K562 (cell line): ENCODE data around the gene FAM149A. TPM values are rescaled to one million over a fixed set of nuclear protein-coding genes. Genes with fewer than 3 reads are reported as not detected.
A peak's percentile ranks its signal among the peaks of the same experiment; 100 is the strongest.

ENCODE experiments used
- ATF6 ChIP-seq: sonication (generic); formaldehyde crosslinking; IDR thresholded peaks from 2 replicates; pipeline ENCODE4 v1.4.0; 2020; ENCODE audit warnings: mild to moderate bottlenecking, missing genetic modification reagents
- CBFB ChIP-seq: sonication (generic); formaldehyde crosslinking; IDR thresholded peaks from 2 replicates; pipeline ENCODE4 v1.4.0; 2020; ENCODE audit warnings: mild to moderate bottlenecking, missing genetic modification reagents
- CEBPZ ChIP-seq: fragments of 150-350 bp; IDR thresholded peaks from 2 replicates; pipeline ENCODE4 v1.6.1; 2014; ENCODE audit warnings: low read depth, mild to moderate bottlenecking, low read length, borderline replicate concordance
- CHAMP1 ChIP-seq: fragments of 450-650 bp; IDR thresholded peaks from 2 replicates; pipeline ENCODE4 v1.6.1; 2016; ENCODE audit warnings: mild to moderate bottlenecking
- DPF2 ChIP-seq: fragments of 450-650 bp; IDR thresholded peaks from 2 replicates; pipeline ENCODE4 v1.6.1; 2016
- E2F3 ChIP-seq: fragments of 250-450 bp; sonication (Bioruptor Pico); IDR thresholded peaks from 2 replicates; pipeline ENCODE4 v1.4.0; 2020; ENCODE audit warnings: mild to moderate bottlenecking
- ELF1 ChIP-seq: fragments of 200-800 bp; sonication (Bioruptor generic); IDR thresholded peaks from 2 replicates; pipeline ENCODE4 v1.6.1; 2016; ENCODE audit warnings: missing genetic modification characterization, missing compliant biosample characterization
- ESRRB ChIP-seq: fragments of 250-450 bp; sonication (Bioruptor Pico); IDR thresholded peaks from 2 replicates; pipeline ENCODE4 v1.5.0; 2020; ENCODE audit warnings: mild to moderate bottlenecking, moderate library complexity, borderline replicate concordance
- FOS ChIP-seq: IDR thresholded peaks from 3 replicates; pipeline ENCODE4 v1.6.1; 2011; ENCODE audit not compliant: insufficient read length; ENCODE audit errors: extremely low read depth
- FOSL1 ChIP-seq: fragments of 200-800 bp; sonication (Bioruptor generic); conservative IDR thresholded peaks from 2 replicates; pipeline ENCODE4 v1.6.1; 2016; ENCODE audit warnings: missing genetic modification characterization, missing compliant biosample characterization
- FOXM1 ChIP-seq, 2 experiments: fragments of 450-650 bp in 1 of 2; sonication (generic) in 1 of 2; formaldehyde crosslinking in 1 of 2; IDR thresholded peaks; 2 replicates each; pipeline versions ENCODE4 v1.6.1 to v1.9.0; 2017 to 2022; ENCODE audit warnings: low read depth in 2 of 2, mild to moderate bottlenecking in 2 of 2, missing genetic modification reagents in 1 of 2, moderate library complexity in 1 of 2
- GATAD2B ChIP-seq: fragments of 450-650 bp; IDR thresholded peaks from 2 replicates; pipeline ENCODE4 v1.6.1; 2017; ENCODE audit warnings: mild to moderate bottlenecking, borderline replicate concordance
- HMGXB4 ChIP-seq: sonication (generic); formaldehyde crosslinking; IDR thresholded peaks from 2 replicates; pipeline ENCODE4 v1.8.1; 2023; ENCODE audit warnings: mild to moderate bottlenecking, missing genetic modification reagents
- HNRNPK ChIP-seq: fragments of 200-400 bp; formaldehyde crosslinking; IDR thresholded peaks from one replicate; pipeline ENCODE4 v1.6.1; 2018; ENCODE audit warnings: mild to moderate bottlenecking, low read depth, low read length; ENCODE audit not compliant: poor library complexity, severe bottlenecking
- KLF13 ChIP-seq: fragments of 450-650 bp; IDR thresholded peaks from 2 replicates; pipeline ENCODE4 v1.6.1; 2016; ENCODE audit warnings: missing genetic modification characterization, low read depth, mild to moderate bottlenecking, missing compliant biosample characterization, moderate library complexity, borderline replicate concordance
- NELFE ChIP-seq: IDR thresholded peaks from 2 replicates; pipeline ENCODE4 v1.6.1; 2011; ENCODE audit warnings: mild to moderate bottlenecking; ENCODE audit not compliant: insufficient read depth, insufficient read length
- ZZZ3 ChIP-seq: fragments of 450-650 bp; IDR thresholded peaks from 2 replicates; pipeline ENCODE4 v1.6.1; 2016; ENCODE audit warnings: antibody characterized with exemption, mild to moderate bottlenecking, moderate library complexity
- polyA plus RNA-seq, 8 experiments: library from polyadenylated mRNA; depleted of rRNA in 4 of 8; stranded (reverse) in 5 of 8; unstranded in 3 of 8; fragments of >200 nt; fragmentation: Nextera tagmentation in 2 of 8; fragmentation: Illumina TruSeq in 1 of 8; extraction: Ambion mirVana in 2 of 8; extraction: Trizol in 1 of 8; gene quantifications; 2 replicates each; pipeline versions ENCODE4 v1.2.1 to v1.2.3, GENCODE V29; 2011 to 2014; ENCODE audit warnings: inconsistent platforms in 1 of 8, missing spikeins in 1 of 8
- total RNA-seq, 7 experiments: library from RNA; depleted of rRNA in 6 of 7; stranded (reverse); fragments of >200 nt in 6 of 7; fragmentation: Illumina TruSeq in 2 of 7; extraction: Trizol in 2 of 7; gene quantifications; 2 replicates each; pipeline versions ENCODE4 v1.2.1 to v1.2.3, GENCODE V29; 2011 to 2021; ENCODE audit warnings: low replicate concordance in 1 of 7

Gene FAM149A
- total and polyA plus RNA-seq, 9 of the 15 experiments (the other 6 are each of a cell fraction or from before 2014, with no cell fraction given) = not detected

- TF ChIP-seq CEBPZ (no peak), FOSL1 (tag) (no peak), HMGXB4 (CRISPR knock-in tag) (no peak), CBFB (CRISPR knock-in tag) (peak; percentile 51), ELF1 (tag) (no peak), KLF13 (tag) (no peak), CHAMP1 (no peak), ESRRB (CRISPR knock-in tag) (no peak), NELFE (no peak), E2F3 (no peak), GATAD2B (no peak), FOS (no peak), ZZZ3 (no peak), HNRNPK (no peak), FOXM1 (IDR thresholded peaks at IDR 0.05; ENCODE audit: low read depth) (no peak), FOXM1 (CRISPR knock-in tag; IDR thresholded peaks at IDR 0.05; ENCODE audit: low read depth) (peak; percentile 81; the same call in 1 of the 2 replicates), DPF2 (0 out of 2 replicates have a peak, but pooled peaks have one; percentile 11), ATF6 (CRISPR knock-in tag) (peak; percentile 66; the same call in 1 of the 2 replicates)
These were observed 86.2 kb downstream of the FAM149A start (continued) for GRCh38 chr4:186190581-186191199.
